Stimulated activated CD4-positive, alpha-beta T cell treated with anti-CD3 and anti-CD28 coated beads, Interleukin-4, amount 100 ng/mL, for 48 hours (primary cell): ENCODE data around the gene HS6ST1.
"Not testable (repeated sequence)": the region's sequence is repeated elsewhere in the genome, so short reads cannot be mapped to it uniquely, and the experiment has no call there.

ENCODE experiments used
- DNase-seq, 2 donors: peaks; one replicate each; pipeline ENCODE4 v3.0.0-alpha.2; 2020; ENCODE audit warnings: low read depth in 2 of 2

HS6ST1 gene

DNA sequence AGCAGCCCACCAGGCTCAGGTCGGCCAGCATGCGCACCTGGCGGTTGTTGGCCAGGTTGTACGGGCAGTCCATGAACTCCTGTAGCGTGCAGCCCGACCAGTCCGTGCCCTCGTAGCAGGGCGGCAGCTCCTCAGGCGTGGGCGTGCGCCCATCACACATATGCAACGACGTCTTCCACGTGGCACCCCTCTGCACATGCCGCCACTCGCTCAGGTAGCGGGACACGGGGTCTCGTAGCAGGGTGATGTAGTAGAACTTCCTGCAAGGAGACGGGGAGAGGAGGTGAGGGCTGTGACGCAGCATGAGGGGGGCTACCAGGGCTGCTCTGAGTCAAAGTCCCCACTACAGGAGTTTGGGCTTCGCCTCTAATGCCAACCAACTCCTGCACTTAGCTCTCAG is 50.1 kb downstream of the HS6ST1 start:
- DNase-seq, result not testable (repeated sequence)

DNA sequence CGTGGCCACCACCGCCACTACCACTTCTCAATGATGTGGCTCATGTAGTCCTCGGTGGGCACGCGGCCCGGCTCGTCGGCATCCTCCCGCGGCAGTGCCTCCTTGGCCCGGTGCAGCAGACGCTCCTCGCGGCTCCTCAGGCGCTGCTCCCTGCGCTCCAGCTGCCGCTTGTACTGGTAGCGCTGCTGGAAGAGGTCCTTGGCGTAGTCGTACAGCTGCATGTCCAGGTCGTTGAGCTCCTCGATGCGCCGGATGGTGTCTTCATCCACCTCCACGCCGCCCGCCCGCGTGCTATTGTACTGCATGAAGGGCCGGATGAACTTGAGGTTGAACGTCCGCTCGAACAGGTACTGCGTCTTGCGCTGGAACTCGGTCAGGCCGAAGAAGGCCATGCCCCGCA is 50.5 kb downstream of the HS6ST1 start:
- DNase-seq, result not testable (repeated sequence)

DNA sequence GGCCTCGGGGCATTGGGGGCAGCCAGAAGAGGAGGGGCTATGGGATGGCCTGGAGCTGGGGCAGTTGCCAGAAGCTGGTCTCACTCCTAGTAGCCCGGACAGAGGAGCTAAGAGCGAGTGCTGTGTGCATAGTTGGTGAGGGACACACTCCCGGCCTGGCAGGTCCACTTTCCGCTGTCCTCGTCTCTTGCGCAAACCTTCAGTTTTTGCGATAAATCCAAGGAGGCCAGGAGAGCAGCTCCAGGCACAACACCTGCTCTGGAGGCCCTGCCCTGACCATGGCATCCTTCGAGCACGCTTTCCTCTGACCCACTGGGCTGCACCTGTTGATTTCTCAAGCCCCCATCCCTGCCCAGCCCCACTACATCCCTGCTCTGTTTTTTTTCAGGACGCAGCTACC is 51.0 kb downstream of the HS6ST1 start:
- DNase-seq, result not testable (repeated sequence)

DNA sequence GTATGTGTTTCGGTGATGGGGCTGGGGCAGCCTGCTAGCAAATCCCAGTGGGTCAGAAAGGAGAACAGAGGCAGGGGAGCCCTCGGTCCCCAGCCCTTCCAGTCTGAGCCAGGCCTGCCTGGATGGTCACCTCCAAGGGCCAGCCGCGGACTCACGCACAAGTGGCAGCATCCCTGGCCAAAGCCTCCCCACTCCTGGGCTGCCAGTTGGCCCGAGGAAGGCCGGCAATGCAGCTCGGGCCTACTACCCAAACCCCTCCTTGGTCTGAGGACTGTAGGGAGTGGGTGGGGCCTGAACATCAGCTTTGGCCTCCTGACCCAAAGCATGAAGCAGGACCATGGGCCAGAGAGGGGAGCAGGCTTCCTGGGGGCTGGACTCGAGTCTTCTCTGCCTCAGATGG is 51.5 kb downstream of the HS6ST1 start:
- DNase-seq, result not testable (repeated sequence)

DNA sequence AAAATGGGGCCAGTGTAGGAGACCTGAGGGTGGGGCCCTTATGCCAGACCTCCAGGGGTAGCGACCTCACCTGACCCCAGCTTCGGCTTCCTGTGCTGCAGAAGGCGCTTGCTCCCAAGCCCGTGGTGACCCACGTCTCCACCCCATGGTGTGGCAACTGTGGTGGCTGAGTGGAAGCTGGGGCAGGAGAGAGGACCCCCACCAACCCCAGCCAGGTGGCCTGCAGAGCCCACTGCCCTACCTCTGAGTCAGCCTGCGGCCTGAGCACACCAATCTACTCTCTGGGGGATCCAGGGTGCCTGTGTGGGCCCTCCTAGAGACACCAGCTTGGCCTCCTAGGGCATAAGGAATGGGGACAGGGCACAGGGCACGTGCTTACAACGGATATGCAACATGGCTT is 52.2 kb downstream of the HS6ST1 start:
- DNase-seq, result not testable (repeated sequence)

DNA sequence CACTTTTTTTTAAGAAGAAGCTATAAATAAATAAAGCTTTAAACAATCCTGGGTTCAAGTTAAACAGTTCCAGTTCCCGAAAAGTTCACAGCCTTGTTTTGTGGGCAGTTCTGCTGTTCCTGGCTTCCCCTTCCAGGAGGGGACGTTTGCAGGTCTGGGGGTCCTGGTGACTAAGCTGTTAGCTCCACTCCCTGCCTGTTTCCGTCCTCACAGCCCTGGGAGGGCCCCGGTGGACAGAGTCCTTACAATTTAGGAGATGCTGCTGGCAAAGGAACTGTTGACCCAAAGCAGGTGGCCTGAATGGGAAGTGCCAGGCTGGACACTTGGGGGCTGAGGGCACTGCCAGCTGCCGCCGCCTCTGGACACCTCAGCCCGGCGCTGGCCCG is 53.1 kb downstream of the HS6ST1 start:
- DNase-seq, result not testable (repeated sequence)

DNA sequence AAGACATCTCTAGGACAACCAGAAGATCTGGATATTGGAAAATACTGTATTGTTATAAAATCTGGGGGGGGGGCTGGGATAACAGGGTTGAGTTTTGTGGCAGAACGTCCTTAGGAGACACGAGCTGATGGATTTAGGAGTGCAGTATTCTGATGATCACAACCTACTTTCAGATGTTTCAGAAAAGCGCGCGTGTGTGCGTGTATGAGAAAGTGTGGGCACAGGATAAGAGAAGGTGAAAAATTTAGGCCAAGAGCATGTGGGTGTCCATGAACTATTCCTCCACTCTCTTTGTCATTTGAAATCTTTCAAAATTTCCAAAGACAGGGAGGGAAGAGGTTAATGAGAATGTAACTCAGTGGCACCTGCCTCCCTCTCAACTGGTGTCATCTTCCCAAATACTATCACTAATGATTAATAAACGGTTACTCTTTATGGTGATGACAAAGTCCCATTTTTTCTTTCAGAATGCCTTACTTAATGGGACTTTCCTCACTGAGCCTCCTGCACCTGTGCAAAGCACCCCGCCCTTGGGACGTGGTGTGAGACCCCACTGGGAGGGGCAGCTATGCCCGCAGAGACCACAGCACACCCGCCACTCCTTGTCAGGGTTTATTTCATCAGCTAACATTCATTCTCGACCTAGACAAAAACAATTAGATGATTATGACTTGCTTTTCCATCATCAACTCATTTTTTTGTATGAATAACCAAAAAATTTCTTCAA is 53.6 kb downstream of the HS6ST1 start:
- no peak for DNase-seq

DNA sequence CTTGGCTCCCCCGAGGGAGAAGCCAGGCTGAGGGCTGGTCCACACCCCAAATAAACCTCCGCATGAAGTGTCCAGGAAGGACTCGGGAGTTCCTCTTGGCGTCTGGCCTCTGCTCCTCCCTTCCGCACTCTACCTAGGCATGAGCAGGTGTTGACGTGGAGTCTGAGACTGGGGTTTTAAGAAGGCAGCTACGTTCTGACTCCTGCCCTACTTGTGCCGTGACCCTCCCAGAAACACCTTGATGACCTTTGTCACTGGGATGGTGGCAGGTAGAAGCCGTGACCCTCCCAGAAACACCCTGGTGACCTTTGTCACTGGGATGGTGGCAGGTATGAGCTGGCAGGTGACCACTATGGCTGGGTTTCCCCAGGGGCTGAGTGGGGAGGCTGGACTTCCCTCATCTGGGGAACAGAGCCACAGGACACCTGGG is 54.8 kb downstream of the HS6ST1 start:
- no peak for DNase-seq

DNA sequence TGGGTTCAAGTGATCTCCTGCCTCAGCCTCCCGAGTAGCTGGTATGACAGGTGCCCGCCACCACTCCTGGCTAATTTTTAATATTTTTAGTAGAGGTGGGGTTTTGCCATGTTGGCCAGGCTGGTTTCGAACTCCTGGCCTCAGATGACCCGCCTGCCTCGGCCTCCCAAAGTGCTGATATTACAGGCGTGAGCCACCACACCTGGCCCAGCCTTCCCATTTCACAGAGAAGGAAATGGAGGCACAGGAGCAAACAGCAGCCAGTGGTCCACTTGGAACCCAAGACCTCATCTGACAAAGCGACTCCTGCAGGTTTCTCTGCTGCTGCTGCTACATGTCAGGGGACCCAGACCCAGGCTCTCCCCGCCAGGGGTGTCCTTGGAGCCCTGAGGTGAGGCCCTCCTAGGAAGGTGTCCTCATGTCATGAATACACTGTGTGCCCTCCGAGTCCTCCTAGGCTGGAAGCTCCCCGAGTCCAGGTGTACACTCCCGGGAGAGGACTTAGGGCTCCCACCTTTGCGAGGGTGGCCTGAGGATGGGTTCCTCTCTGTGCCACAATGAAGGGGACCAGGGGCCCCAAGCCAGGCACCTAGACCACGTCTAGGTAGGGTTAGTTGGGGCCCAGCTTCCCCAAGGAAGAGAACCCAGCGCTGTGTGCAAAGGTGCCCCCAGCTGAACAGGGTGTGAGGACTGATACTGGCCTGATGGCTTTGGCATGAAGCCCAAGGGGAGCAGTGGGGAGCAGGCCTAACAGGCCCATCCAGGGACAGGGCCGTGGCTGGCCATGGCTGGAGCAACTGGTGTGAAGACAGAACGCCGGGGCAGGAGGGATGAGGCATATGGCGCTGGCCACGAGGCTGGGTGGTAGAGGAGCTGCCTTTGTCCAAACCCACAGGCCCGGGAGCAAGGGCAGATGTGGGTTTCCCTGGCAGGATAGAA is 56.1 kb downstream of the HS6ST1 start:
- DNase-seq, result no peak

DNA sequence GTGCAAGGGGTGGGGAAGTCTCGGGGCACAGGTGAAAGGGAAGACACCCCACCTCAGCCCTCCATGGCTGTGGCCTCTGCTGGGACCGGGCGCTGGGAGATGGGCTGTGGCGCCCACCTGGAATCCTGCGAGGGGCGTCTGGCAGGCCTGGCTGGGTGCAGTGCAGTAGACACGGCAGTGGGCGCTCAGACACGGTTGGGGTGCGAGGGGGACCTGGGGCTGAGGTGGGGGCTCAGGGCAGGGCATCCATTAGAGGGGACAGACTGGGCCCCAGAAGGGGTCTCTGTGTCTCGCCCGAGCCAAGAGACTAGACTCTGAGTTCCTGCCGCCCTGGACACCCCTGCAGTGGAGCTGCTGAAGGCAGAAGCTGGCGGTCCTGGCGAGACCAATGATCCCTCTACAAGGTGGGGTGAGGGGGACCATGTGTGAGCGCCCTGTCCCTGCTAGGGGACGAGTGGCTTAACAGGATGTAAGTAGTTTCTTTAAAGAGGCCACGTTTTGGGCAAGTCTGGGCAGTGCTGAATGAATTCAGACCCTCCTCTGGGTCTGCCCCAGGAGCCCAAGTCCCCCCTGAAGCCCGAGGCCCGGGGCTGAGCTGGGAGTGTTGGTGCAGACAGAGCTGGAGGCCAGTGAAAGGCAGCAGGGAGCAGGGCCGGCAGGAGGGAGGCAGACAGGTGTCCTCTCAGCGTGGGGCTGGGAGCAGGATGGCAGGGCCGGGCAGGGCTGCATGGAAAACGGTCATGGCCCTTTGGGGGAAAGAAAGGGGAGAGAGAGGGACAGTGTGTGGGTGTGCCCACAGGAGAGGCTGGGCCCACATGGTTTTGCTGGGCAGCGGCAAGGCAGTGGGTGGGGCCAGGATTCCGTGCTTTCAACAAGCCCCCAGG is 57.2 kb downstream of the HS6ST1 start:
- DNase-seq, result no peak

DNA sequence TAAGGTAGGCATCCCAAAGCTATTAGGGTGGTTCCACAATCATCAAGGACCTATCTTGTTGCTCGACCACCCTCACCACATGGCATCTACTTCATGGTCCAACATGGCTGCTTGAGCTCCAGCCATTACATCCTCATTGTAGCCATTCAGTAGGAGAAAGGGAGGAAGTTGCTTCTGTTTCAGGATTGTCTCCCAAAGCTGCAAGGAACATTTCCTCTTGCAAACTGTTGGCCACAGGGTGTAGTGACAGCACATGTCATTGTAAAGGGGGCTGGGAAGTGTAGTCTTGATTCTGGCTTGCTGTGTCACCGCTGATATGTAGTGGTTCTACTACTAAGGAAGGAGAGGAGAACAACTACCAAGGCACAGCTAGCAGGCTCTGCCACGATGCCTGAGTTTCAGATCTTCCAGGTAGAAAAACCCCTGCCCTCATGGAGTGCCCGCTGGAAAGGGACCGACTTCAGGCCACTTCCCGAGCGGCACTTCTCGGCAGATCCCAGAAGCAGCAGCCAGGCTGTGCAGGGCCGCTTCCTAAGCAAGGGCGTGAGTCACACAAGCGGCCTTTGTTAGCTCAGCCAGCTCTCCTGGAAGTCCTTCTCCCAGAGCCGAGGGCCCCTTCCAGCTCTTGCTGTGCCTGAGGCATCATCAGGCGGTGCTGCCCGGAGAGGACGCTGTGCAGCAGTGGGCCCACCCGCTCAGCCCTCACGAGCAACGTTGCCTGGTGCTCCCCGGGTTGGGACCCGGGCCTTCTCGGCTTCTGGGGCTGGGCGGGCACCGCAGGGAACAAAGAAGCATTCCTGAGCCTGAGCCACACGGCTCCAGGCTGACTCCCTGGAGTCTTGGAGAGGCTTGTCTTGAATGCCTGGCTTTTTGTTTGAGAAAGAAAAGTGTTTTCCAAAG is 58.2 kb downstream of the HS6ST1 start:
- DNase-seq, result no peak

DNA sequence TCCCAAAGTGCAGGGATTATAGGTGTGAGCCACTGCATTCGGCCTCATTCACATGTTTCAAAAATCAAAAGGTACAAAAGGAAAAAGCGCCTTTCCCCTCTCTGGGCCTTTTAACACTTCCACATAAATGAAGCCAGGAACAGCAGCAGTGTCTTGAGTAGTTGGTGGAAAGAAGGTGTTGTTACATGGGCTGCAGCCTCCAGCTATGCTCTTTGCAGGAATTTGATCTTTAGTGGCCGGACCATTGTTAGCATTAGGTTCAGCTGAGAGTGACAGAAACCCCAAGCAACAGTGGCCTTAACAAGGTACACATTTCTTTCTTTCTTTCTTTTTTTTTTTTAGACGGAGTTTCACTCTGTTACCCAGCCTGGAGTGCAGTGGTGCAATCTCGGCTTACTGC is 59.1 kb downstream of the HS6ST1 start:
- no peak for DNase-seq

DNA sequence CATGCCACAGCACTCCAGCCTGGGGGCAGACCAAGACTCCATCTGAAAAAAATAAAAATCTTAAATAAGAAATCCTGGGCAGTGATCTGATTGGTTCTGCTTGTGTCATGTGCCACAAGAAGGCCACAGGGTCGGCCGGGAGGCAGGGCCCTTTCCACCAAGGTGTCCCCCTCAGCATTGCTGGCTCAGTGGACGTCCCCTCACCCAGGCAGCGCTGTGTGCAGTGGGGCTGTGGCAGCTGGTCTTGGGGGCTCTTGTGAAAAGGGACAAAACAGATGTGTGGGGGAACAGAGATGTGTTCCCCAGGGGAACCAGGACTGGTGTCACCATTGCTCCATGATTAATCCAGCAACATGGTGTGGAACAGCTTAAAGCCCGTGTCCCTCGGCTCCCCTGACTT is 60.5 kb downstream of the HS6ST1 start:
- DNase-seq, result no peak

DNA sequence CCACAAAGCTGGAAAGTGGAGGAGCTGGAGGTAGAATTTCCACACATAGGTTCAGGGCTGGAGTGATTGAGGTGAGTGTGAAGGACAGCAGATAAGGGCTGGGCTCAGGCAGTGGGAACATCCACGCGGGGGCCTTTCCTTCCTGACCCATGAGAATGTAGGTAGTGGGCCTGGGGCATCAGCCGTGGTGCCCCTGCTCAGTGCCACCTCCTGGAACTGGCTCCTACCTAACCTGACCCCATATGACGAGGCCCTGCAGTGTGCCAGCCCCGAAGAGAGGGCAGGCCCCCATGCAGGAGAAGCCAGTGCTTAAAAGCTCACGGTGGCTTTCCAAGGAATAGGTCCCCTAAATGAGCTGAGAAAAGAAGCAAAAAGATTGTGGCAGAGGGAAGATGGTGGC is 66.2 kb downstream of the HS6ST1 start:
- DNase-seq, result no peak

DNA sequence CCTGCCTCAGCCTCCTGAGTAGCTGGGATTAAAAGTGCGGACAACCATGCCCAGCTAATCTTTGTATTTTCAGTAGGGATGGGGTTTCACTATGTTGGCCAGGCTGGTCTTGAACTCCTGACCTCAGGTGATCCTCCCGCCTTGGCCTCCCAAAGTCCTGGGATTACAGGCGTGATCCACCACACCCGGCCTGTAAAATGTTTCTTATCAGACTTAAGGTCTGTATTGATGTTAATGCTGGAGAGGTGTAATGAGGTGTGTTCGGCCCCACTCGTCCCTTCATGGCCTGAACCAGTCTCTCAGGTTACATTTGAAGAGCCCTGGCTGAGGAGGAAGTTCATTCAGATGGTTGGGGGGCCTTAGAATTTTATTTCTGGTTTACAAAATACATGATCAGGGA is 66.6 kb downstream of the HS6ST1 start:
- DNase-seq, result not testable (repeated sequence)

DNA sequence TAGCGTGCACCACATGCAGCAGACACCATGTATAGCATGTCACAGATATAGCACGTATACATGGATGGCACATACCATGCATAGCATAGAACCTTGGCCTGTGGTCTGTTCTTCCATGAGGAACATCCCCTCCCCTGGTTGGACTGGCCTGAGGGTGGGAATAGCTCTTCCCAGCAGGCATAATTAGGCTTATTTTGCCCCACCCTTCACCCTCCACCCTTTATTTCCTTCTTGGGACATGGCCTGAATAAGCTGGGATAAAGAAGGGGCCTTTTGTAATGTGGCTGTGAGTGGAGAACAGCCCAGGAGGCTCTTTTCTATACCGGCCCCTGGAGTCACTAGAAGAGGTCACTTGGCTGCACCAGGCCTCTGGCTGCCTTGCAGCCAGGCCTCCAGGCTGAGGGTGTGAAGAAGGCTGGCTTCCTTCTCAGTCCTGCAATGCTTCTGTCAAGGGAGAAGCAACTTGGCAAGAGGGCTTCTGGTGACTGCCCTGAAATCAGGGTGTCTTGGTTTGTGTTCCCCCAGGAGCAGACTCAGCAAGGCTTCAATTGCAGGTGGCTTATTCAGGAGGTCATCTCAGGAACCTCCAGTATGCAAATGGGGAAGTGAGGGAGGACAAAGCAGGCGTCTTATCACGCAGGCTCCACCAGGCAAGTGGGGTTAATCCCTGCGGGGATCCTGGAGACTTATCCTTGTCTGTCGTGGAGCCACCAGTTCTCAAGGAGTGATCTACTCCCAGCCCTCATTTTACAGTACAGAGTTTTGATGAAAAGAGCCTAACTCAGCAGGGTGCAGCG is 68.2 kb downstream of the HS6ST1 start:
- DNase-seq, result no peak

DNA sequence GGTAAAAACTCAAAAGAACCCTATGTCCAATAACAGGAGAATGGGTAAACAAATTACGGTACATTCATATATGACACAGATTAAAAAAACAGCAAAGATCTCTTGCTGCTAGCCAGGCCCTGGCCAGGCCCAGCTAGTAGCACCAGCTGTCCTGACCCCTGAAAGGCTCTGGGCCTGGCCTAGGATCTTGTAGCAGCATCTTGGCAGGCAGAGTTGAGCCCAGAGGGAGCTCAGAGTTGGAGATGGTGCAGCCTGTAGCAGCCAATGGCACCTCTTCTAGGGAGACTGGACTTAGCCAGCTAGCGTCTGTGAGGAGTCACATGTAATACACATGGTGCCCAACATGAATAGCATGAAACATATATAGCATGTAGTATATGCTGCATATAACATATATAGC is 69.1 kb downstream of the HS6ST1 start:
- no peak for DNase-seq

DNA sequence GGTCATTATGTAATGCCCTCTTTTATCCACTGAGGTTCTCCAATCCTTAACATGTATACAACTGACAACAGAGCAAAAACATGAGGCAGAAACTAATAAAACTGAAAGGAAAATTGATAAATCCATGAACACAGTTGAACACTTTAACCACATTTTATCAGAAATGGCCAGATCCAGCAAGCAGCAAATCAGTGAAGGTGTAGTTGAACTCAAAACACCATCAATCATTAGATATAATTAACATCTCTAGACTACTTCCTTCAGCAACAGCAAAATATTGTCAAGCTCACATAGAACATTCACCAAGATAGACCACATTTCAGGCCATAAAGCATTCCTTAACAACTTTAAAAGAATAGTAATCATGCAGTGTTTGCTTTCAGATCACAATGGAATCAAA is 72.9 kb downstream of the HS6ST1 start:
- no peak for DNase-seq

DNA sequence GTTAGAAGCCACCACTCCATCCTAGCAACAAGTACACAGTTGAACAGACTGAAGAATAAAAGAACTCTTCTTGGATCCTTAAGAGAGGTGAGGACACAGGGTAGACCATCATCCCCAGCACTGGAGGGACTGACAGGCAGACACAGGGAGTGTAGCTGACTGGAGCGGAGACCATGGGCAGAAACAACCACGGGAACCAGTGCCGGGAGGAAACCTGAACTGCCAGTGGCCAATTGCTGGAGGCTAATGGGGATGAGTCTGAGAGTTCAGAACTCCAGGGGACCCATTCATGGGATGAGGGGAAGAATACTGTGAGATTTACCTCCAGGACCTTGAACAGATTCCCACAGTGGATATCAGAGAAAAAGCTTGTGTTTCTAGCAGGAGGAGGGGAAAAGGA is 76.8 kb downstream of the HS6ST1 start:
- no peak for DNase-seq
